HG02623 (cell line): ENCODE data around the gene CALR3.
A peak's percentile ranks its signal among the peaks of the same experiment; 100 is the strongest.
"Not testable (repeated sequence)": the region's sequence is repeated elsewhere in the genome, so short reads cannot be mapped to it uniquely, and the experiment has no call there.

Experiments used
- ATAC-seq: cut with Tn5 transposase; IDR thresholded peaks from one replicate; pipeline ENCODE4 v1.9.1; 2021; ENCODE audit warnings: moderate library complexity; ENCODE audit not compliant: unreplicated experiment

CALR3 gene

DNA sequence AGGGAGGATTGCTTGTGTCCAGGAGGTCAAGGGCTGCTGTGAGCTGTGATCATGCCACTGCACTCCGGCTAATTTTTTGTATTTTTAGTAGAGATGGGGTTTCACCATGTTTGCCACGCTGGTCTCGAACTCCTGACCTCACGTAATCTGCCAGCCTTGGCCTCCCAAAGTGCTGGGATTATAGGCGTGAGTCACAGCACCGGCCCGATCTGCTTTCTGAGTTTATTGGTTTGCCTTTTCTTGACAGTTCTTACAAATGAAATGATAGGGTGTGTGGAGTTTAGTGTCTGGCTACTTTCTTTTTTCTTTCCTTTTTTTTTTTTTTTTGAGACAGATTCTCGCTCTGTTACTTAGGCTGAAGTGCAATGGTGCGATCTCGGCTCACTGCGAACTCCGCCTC is 1.1 kb upstream of the CALR3 start:
- no peak for ATAC-seq

DNA sequence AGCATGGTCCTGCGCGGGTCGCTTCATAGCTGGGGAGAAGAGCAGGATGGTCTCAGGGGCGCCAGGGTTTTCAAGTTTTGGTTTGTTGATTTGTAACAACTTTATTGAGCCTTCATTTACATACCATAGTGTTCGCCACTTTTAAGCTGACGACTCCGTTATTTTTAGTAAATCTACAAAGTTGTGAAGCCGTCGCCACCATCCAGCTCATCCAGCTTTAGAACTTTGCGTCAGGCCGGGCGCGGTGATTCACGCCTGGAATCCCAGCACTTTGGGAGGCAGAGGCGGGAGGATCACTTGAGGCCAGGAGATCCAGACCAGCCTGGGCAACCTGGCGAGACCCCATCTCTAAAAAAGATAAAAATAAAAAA is 631 bp upstream of the CALR3 start:
- no peak for ATAC-seq

DNA sequence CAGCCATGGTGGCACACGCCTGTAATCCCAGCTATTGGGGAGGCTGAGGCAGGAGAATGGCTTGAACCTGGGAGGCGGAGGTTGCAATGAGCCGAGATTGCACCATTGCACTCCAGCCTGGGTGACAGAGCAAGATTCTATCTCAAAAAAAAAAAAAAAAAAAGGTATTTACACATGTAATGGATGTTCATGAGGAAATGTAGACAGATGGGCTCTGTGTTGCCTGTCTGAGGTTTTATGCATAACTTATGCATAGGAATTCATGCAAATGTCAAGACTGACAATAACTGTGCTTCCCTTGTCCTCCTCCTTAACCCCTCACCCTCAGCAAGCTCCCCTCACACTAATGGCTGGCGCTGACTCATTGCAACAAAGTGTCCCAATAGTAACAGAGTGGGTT is 9.5 kb downstream of the CALR3 start:
- ATAC-seq, result not testable (repeated sequence)

DNA sequence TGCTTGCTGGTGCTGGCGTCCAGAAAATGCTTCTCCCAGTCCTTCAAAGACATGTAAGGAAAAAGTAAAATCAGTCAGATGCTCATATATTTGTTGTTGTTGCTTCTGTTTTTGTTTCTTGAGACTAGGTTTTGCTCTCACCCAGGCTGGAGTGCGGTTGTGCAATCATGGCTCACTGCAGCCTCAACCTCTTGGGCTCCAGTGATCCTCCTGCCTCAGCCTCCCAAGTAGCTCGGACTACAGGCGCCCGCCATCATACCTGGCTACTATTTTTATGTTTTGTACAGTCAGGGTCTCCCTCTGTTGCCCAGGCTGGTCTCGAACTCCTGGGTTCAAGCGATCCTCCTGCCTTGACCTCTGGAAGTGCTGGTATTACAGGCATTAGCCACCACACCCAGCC is 13.2 kb downstream of the CALR3 start:
- no peak for ATAC-seq

DNA sequence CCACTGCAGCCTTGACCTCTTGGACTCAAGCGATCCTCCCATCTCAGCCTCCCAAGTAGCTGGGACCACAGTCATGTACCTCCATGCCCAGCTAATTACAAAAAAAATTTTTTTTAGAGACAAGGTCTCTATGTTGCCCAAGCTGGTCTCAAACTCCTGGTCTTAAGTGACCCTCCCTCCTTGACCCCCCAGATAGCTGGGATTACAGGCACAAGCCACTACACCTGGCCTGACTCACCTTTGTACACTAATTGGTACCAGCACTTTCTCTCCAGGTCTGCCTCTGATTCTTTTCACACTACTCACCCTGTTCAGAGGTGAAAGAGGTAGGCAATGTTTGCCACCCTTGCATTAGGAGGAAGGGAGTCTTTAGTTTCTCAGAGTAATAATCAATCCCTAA is 18.7 kb downstream of the CALR3 start:
- no peak for ATAC-seq

DNA sequence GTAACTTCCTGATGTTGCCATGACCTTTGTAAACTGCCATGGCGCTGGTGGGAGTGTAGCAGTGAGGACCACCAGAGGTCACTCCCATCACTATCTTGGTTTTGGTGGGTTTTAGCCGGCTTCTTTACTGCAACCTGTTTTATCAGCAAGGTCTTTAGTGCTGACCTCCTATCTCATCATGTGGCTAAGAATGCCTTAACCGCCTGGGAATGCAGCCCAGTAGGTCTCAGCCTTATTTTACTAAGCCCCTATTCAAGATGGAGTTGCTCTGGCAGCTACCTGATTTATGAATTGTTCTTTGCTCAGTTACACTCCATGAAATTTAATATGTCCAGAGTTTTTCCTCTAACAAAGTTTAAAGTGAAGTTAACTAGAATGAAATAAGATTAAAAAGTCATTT is 19.6 kb downstream of the CALR3 start:
- no peak for ATAC-seq

DNA sequence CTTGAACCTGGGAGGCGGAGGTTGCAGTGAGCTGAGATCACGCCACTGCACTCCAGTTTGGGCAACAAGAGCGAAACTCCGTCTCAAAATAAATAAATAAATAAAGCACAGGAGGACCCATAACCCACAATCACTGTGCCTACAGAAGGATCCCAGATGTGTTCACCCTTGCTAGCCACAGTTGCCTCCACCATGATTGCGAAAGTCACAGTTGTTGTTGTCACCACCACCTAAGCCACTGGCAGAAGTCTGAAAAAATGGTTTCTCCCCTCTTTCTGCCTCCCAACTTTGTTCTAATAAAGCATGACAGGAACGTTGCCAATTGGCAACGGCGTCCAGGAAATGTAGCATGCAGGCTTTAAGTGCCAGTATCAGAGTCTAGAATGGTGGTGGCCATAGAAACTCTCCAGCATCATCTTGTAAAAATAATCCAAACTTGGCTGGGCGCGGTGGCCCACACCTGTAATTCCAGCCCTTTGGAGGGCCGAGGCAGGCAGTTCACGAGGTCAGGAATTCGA is 22.0 kb downstream of the CALR3 start:
- ATAC-seq, result no peak

DNA sequence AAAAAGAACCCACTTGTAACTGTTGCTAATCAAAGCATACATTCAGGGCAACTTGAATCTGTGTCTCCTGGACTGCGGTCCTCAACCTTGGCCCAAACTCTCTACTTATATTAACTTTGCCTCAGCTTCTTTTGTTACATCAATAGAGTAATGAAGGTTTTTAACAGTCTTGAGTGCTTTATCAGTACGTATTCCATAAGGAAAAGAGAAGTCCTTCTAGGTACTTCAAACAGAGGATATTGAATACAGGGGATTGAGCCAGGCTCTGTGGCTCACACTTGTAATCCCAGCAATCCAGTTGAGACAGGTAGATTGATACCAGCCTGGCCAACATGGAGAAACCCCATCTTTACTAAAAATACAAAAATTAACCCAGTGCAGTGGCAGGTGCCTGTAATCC is 23.0 kb downstream of the CALR3 start:
- no peak for ATAC-seq

DNA sequence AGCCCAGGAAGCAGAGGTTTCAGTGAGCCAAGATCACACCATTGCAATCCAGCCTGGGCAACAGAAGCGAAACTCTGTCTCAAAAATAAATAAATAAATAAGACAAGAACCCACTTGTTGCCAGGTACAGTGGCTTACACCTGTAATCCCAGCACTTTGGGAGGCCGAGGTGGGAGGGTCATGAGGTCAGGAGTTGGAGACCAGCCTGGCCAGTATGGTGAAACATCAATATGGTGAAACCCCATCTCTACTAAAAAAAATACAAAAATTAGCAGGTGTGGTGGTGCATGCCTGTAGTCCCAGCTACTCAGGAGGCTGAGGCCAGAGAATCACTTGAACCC is 23.4 kb downstream of the CALR3 start:
- not testable (repeated sequence) for ATAC-seq

DNA sequence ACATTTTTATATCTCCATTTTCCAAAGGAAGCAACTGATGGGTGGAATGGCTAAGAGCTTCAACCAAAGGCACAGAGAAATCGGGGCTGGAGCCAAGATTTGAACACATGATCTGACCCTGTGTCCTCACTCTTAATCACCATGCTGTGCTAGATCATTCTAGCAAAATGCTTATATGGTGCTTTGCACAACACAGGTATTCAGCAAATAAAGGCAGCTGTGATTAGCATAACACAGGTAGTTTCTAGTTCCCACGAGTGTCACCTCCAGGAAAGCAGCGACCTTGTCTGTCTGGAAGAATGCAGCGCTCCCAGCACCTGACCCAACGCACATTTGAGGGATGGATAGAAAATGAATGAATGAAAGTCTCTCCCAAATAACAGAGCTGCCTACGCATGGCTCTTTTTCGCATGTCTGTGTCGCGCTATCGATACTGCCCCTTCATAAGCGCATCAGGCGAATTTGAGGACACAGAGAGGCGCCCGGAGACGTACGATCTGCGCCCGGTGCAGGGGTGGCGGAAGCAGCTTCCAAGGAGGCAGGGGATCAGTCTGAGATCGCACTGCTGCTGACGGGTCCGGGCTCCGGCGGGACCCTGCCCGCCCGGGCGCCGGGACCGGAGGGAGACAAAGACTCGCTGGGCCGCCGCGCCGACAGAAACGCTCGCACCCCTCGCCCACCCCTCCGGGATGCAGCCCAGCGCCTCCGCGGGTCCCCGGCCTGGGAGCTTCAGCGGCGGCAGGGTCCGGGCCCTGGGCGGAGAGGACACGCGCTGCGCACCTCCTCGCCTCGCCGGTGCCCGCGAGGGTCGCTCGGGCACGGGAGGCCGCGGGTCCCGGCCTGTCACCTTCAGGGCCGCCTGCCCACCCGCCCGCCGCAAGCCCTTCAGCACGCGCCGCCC is 24.8 kb downstream of the CALR3 start:
- peak; percentile 23 for ATAC-seq

DNA sequence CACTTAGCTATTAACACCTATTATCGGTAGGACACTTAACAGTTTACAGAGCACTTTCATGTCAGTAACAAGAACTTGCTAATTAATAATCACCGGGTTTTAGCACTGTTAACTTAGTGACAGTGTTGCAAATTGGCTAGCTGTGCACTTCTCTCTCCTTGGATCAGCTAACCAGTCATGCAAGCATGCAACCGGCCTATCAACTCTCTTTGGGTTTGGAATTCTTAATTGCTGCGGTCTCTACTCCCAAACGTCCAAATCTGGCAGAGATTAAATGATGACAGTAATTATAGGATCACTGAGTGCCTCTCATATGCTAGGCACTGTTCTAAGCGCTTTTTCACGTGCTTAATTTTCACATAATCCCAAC is 25.4 kb downstream of the CALR3 start:
- no peak for ATAC-seq

DNA sequence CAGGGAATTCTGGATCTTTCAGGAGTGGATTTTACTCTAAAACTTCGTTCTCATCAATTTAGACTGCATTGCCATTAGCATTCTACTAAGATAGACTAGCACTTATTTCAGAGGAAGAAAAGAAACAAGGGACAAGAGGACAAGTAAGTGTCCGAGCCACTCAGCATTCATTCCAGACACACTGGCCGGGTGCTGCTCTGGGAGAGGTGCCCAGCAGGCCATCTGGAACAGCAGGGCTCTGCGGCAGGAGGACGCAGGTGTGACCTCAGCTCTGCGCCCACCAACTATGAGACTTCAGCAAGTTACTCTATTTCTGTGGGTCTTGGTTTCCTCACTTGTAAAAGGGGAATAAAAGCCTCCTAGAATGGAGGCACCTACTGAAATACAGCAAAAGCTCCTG is 28.4 kb downstream of the CALR3 start:
- ATAC-seq, result no peak

DNA sequence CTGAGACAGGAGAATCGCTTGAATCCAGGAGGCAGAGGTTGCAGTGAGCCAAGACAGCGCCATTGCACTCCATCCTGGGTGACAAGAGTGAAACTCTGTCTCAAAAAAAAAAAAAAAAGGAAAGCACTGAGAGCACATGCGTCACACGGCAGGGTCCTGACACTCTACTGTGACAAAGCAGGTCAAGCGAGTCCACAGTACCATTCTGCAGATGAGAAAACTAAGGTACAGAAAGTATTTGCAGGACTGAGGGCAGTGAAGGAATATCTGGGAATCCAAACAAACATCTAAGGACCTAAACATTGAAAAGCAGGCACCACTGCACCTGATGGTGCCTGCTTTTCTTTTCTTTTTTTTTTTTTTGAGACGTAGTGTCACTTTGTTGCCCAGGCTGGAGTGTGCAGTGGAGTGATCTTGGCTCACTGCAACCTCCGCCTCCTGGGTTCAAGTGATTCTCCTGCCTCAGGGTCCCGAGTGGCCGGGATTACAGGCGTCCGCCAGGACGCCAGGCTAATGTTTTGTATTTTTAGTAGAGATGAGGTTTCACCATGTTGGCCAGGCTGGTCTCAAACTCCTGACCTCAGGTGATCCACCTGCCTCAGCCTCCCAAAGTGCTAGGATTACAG is 29.1 kb downstream of the CALR3 start:
- ATAC-seq, result not testable (repeated sequence)

DNA sequence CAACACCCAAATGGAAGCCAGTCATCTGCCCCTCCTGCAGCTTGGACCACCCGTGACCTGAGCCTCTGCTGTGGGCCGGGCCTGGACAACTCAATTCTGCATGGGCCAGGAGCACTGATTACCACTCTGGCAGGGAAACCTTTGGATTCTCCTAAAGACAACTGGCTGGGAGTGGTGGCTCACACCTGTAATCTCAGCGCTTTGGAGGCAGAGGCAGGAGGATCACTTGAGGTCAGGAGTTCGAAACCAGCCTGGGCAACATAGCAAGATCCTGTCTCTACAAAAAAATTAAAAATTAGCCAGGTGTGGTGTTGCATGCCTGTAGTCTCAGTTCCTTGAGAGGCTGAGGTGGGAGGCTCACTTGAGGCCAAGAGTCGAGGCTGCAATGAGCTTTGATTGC is 30.7 kb downstream of the CALR3 start:
- no peak for ATAC-seq

DNA sequence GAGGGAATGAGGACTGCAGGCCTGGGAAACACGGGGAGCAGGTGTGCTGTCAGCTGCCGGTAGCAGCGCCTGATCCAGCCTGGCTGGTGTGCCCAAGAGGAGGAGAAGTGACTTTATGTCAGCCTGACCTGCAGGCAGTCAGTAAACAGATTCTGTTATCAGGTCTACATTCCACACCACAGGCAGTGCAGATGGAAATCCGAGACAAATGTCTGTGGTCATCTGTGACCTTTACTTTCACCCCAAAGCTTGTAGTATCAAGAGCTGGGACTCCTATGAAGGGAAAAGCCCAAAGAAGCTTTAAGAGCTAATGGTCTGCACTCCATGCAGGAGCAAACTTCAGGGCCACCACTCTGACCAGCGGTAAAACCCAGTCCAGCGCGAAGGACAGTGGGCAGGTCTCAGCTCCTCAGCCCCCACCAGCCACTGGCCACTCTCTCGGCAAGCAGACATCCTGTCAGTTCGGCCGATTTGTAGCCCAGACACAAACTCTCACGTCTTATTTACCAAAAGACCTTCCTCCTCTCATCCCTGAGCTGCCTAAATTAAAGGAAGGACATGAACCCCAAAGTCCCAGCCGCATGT is 31.9 kb downstream of the CALR3 start:
- ATAC-seq, result no peak

DNA sequence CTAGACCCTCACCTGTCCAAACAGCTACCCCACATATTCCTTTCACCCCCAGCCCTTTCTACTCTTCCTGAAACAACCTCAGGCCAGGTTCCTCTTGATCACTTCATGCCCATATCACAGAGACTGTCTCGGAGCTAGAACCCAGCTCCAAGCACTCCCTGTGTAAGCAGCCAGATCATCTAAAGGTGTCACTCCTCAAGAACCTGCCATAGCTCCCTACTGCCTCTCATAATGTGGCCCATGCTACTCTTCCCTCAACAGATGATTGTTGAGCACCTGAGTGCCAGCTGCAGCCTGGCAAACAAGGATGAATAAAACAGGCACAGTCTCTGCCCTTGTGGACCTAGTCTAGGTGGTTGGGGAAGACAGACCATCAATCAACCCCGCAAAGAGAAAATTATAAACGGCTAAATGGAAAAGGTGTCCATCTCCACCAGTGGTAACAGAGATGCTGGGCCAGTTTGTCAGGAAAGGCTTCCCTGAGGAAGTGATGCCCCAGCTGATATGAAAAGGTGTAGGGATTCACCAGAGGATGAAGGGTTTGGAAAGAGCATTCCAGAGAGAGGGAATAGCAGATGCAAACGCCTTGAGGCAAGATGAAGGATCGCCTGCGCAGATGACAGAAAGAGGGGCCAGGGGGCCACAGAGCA is 32.5 kb downstream of the CALR3 start:
- ATAC-seq, result no peak

DNA sequence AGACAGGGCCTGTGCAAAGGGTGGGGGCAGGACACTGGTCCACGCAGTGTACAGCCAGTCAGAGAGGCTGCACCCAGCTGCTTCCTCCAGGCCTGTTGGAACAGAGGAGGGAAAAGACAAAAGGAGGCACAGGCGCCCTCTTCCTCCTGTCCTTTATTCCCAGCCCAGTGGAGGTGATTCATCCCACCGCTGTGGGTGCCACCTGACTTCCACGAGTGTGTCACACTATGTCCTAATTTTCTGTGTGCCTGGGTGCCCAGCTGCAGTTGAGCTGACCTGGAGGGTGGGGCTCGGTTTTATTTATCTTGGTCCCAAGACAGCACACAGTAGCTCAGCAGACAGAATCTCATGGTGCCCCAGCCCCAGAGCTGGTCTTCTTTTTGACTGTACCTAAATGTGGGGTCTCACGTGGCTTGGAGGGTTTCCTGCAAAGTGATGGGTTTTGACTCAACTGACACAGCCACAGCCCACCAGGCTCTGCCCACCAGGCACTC is 33.2 kb downstream of the CALR3 start:
- no peak for ATAC-seq

DNA sequence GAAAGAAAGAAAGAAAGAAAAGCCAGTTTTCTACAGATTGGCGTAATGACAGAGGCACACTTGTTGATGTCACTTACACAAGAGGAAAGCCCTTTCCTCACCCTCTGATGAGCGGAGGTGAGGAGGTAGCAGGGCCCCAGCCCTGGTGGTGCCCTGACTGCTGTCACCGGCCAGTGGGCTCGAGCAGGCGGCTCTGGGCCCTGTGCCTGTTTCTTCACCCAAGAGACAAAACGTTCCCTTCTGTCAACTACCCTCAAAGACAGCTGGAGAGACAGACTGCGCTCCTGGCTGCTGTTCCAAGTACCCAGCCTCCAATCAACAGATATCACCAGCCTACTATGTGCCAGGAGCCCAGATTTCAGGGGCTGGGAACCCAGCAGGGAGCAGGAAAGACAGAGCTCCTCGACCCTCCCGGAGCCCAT is 34.3 kb downstream of the CALR3 start:
- no peak for ATAC-seq

DNA sequence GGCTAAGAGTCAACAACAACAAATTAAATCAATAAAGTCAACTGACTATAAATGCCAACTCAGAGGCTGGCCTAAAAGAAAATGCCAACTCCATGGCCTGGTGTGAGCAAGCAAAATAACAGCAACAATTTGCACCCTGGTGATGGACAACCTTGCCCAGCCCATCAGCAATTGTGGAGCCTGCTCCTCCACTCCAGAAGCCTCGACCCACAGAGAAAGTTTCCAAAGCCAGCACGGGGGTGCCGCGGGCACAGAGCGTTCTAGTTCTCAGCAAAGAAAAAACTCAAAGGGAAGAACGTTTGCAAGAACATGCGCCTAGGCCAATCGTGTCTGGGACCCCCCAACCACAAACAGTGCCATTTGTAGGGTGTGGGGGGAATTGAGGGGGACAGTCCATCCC is 35.5 kb downstream of the CALR3 start:
- no peak for ATAC-seq

DNA sequence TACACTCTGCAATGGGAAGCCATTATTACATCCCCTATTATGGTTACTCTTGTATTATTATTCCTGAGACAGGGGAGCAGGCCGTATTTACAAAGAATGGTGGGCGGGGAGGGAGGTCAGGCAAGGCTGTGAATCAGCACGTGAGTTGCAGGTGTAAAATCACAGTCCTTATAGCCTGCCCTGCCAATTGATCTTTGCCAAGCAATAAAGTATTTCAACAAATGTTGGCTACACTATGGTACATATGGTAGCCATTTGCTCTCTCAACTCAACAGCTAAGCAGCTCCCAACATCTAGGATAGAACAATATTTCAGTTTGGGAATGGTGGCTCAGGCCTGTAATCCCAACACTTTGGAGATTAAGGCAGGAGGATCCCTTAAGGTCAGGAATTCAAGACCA is 36.3 kb downstream of the CALR3 start:
- no peak for ATAC-seq
